Common myeloid progenitor, CD34-positive (primary cell): ENCODE measurements around the gene PRRX1.

Source experiments
- CTCF ChIA-PET: fragments of 350-600 bp; sonication (Branson Sonifier 250); formaldehyde crosslinking; loops from one replicate; lab custom pipeline; 2021; ENCODE audit warnings: antibody characterized with exemption; lab: Charles Lee
- POLR2A ChIA-PET: fragments of 350-600 bp; sonication (Branson Sonifier 250); formaldehyde crosslinking; loops from one replicate; lab custom pipeline; 2021; ENCODE audit warnings: antibody characterized with exemption; lab: Charles Lee
- DNase-seq, 3 donors: peaks; one replicate each; pipeline versions ENCODE4 v3.0.0 to v3.0.0-alpha.2; 2013
- H3K27ac ChIP-seq, 2 experiments: 1 replicate in 1 of 2; 2 replicates in 1 of 2; pipeline ENCODE4 v1.7.0; 2013; ENCODE audit warnings: inconsistent platforms in 2 of 2, low read length in 2 of 2, mild to moderate bottlenecking in 2 of 2, low read depth in 1 of 2, moderate library complexity in 1 of 2; ENCODE audit not compliant: severe bottlenecking in 2 of 2, insufficient read depth in 1 of 2, poor library complexity in 1 of 2
- H3K27me3 ChIP-seq, 5 experiments: replicated peaks in 2 of 5; 1 replicate in 3 of 5; 2 replicates in 2 of 5; pipeline versions ENCODE4 v1.6.1 to v1.7.0; 2013; ENCODE audit warnings: low read length in 4 of 5, mild to moderate bottlenecking in 2 of 5, moderate library complexity in 2 of 5, inconsistent platforms in 1 of 5; ENCODE audit not compliant: insufficient read depth in 5 of 5, control insufficient read depth in 4 of 5
- H3K36me3 ChIP-seq, 4 experiments: 1 replicate in 2 of 4; 2 replicates in 2 of 4; pipeline versions ENCODE4 v1.6.1 to v1.7.0; 2013; ENCODE audit warnings: low read length in 3 of 4, control low read depth in 1 of 4, mild to moderate bottlenecking in 1 of 4; ENCODE audit not compliant: control insufficient read depth in 4 of 4, insufficient read depth in 4 of 4
- H3K4me1 ChIP-seq, 4 experiments: 1 replicate in 3 of 4; 2 replicates in 1 of 4; pipeline versions ENCODE4 v1.6.1 to v1.7.1; 2013; ENCODE audit warnings: low read length in 3 of 4, mild to moderate bottlenecking in 3 of 4, control low read depth in 1 of 4, inconsistent platforms in 1 of 4, moderate library complexity in 1 of 4; ENCODE audit not compliant: control insufficient read depth in 4 of 4, insufficient read depth in 4 of 4; ENCODE audit errors: control extremely low read depth in 1 of 4
- H3K4me3 ChIP-seq, 7 experiments: 1 replicate in 4 of 7; 2 replicates in 3 of 7; pipeline versions ENCODE4 v1.5.1 to v1.7.0; 2013; ENCODE audit warnings: mild to moderate bottlenecking in 7 of 7, low read length in 6 of 7, moderate library complexity in 6 of 7, inconsistent platforms in 2 of 7, low read depth in 2 of 7, control low read depth in 1 of 7; ENCODE audit not compliant: insufficient read depth in 4 of 7, control insufficient read depth in 1 of 7; ENCODE audit errors: extremely low read depth in 1 of 7
- H3K9me3 ChIP-seq, 5 experiments: 1 replicate in 4 of 5; 2 replicates in 1 of 5; pipeline versions ENCODE4 v1.6.1 to v1.7.1; 2013; ENCODE audit warnings: low read length in 4 of 5, mild to moderate bottlenecking in 2 of 5, inconsistent platforms in 1 of 5, low read depth in 1 of 5, moderate library complexity in 1 of 5; ENCODE audit not compliant: control insufficient read depth in 4 of 5, insufficient read depth in 2 of 5; ENCODE audit errors: control extremely low read depth in 1 of 5
- WGBS: methylation state at CpG from one replicate; pipeline ENCODE4 v1.1.5; 2013; ENCODE audit not compliant: insufficient coverage; 5-methylcytosine and 5-hydroxymethylcytosine counted together

PRRX1 gene

GRCh38 chr1:170703591-170703990 lies 39.7 kb downstream of the PRRX1 start:
- ChIA-PET POLR2A (no interaction called here), CTCF (no interaction called here)
- WGBS, result no CpG with 5 or more reads among the region's 2 CpGs
- Histone ChIP-seq H3K4me3 (no peak overlapping the region), H3K9me3 (no peaks in the 10 kb centered on the region), H3K36me3 (no peaks in the 10 kb centered on the region), H3K4me1 (no peaks in the 10 kb centered on the region), H3K27ac (no peak overlapping the region), H3K27me3 (no peaks in the 10 kb centered on the region)
- DNase-seq, result no peak

GRCh38 chr1:170704256-170704655 lies 40.3 kb downstream of the PRRX1 start:
- 100% methylated on average over 1 of the region's 3 CpGs for WGBS
- H3K27me3 ChIP-seq, result no peaks in the 10 kb centered on the region
- CTCF ChIA-PET, result no interaction called here
- no peaks in the 10 kb centered on the region for H3K36me3 ChIP-seq
- no peak overlapping the region for H3K4me3 ChIP-seq
- H3K4me1 ChIP-seq, result no peaks in the 10 kb centered on the region
- no peak overlapping the region for H3K27ac ChIP-seq
- DNase-seq, result no peak
- no peaks in the 10 kb centered on the region for H3K9me3 ChIP-seq
- POLR2A ChIA-PET, result no interaction called here

GRCh38 chr1:170705981-170706380 lies 42.0 kb downstream of the PRRX1 start:
- no peak for DNase-seq
- Histone ChIP-seq H3K4me3 (no peak overlapping the region), H3K9me3 (no peaks in the 10 kb centered on the region), H3K36me3 (no peaks in the 10 kb centered on the region), H3K27me3 (no peaks in the 10 kb centered on the region), H3K27ac (no peak overlapping the region), H3K4me1 (no peaks in the 10 kb centered on the region)
- ChIA-PET POLR2A (no interaction called here), CTCF (no interaction called here)

- no peaks in the 10 kb centered on the region for H3K4me1 ChIP-seq
- no peak for DNase-seq
- no peak overlapping the region for H3K4me3 ChIP-seq
- no peak overlapping the region for H3K27ac ChIP-seq
- no peaks in the 10 kb centered on the region for H3K9me3 ChIP-seq
- ChIA-PET CTCF (interaction anchor here (0.6 kb wide), 1 partner anchor 34 kb away, joined by 3 read pairs; no protein-coding TSS in a partner anchor), POLR2A (no interaction called here)
- no peaks in the 10 kb centered on the region for H3K36me3 ChIP-seq
- no peaks in the 10 kb centered on the region for H3K27me3 ChIP-seq
These were observed 43.2 kb downstream of the PRRX1 start for GRCh38 chr1:170707117-170707516.

- no peaks in the 10 kb centered on the region for H3K36me3 ChIP-seq
- no peaks in the 10 kb centered on the region for H3K27me3 ChIP-seq
- CTCF ChIA-PET, result no interaction called here
- H3K9me3 ChIP-seq, result no peaks in the 10 kb centered on the region
- no peak overlapping the region for H3K27ac ChIP-seq
- POLR2A ChIA-PET, result no interaction called here
- 94% methylated on average over 3 of the region's 5 CpGs for WGBS
- H3K4me1 ChIP-seq, result no peaks in the 10 kb centered on the region
- H3K4me3 ChIP-seq, result no peak overlapping the region
- DNase-seq, result no peak
These were observed 44.2 kb downstream of the PRRX1 start for GRCh38 chr1:170707959-170708655.

- POLR2A ChIA-PET, result no interaction called here
- no peak for DNase-seq
- H3K4me1 ChIP-seq, result no peaks in the 10 kb centered on the region
- H3K4me3 ChIP-seq, result no peak overlapping the region
- H3K27me3 ChIP-seq, result no peaks in the 10 kb centered on the region
- CTCF ChIA-PET, result interaction anchor here (1.3 kb wide), 1 partner anchor 22 kb away, joined by 4 read pairs; no protein-coding TSS in a partner anchor
- no peaks in the 10 kb centered on the region for H3K9me3 ChIP-seq
- no peaks in the 10 kb centered on the region for H3K36me3 ChIP-seq
- no peak overlapping the region for H3K27ac ChIP-seq
These were observed 47.8 kb downstream of the PRRX1 start for GRCh38 chr1:170711682-170712081.

GRCh38 chr1:170714163-170714562 lies 50.2 kb downstream of the PRRX1 start:
- H3K9me3 ChIP-seq, result no peaks in the 10 kb centered on the region
- no peak overlapping the region for H3K27ac ChIP-seq
- CTCF ChIA-PET, result no interaction called here
- no peaks in the 10 kb centered on the region for H3K4me1 ChIP-seq
- POLR2A ChIA-PET, result no interaction called here
- WGBS, result 93% methylated on average over 4 of the region's 5 CpGs
- H3K27me3 ChIP-seq, result peaks cover 0 to 3% (median 0%) of the 10 kb centered on the region in 5 experiments
- H3K36me3 ChIP-seq, result no peaks in the 10 kb centered on the region
- H3K4me3 ChIP-seq, result no peak overlapping the region
- DNase-seq, result no peak
